Measurements from ENCODE around the gene HERC3.

GRCh38 chr4:88606832-88607231 is 14.6 kb downstream of the HERC3 start:
- TF ChIP-seq CTCF (IDR thresholded peaks at IDR 0.05): no peak
- no peak for TF ChIP-seq POLR2A (IDR thresholded peaks at IDR 0.05)

All from thyroid gland (tissue), 4 donors.